Mesenchymal stem cell (in vitro differentiated cells and primary cell): ENCODE results near the gene KCTD21.

Experiments
- DNase-seq: peaks from one replicate; pipeline ENCODE4 v3.0.0-alpha.2; 2013
- H2AFZ ChIP-seq: one replicate; pipeline ENCODE4 v1.6.1; 2013; ENCODE audit warnings: low read depth, mild to moderate bottlenecking, control low read depth, inconsistent platforms, low read length, moderate library complexity
- H2AK5ac ChIP-seq: 2 replicates; pipeline ENCODE4 v1.6.1; 2013; ENCODE audit warnings: low read length, moderate library complexity, mild to moderate bottlenecking, inconsistent platforms; ENCODE audit not compliant: severe bottlenecking
- H2BK120ac ChIP-seq: one replicate; pipeline ENCODE4 v1.6.1; 2013; ENCODE audit warnings: low read depth, mild to moderate bottlenecking, inconsistent platforms, low read length, moderate library complexity
- H2BK12ac ChIP-seq, 2 experiments: one replicate each; pipeline ENCODE4 v1.6.1; 2013; ENCODE audit warnings: inconsistent platforms in 2 of 2, low read length in 2 of 2, mild to moderate bottlenecking in 2 of 2, moderate library complexity in 2 of 2, control low read depth in 1 of 2
- H2BK15ac ChIP-seq: one replicate; pipeline ENCODE4 v1.6.1; 2013; ENCODE audit warnings: mild to moderate bottlenecking, low read depth, inconsistent platforms; ENCODE audit not compliant: poor library complexity, severe bottlenecking
- H2BK5ac ChIP-seq: 2 replicates; pipeline ENCODE4 v1.6.1; 2013; ENCODE audit warnings: low read depth, mild to moderate bottlenecking, low read length, control low read depth, inconsistent platforms; ENCODE audit not compliant: poor library complexity, severe bottlenecking
- H3K14ac ChIP-seq, 2 experiments: one replicate each; pipeline ENCODE4 v1.6.1; 2013; ENCODE audit warnings: inconsistent platforms in 2 of 2, low read length in 2 of 2, control low read depth in 1 of 2, mild to moderate bottlenecking in 1 of 2, moderate library complexity in 1 of 2
- H3K18ac ChIP-seq, 2 experiments: one replicate each; pipeline ENCODE4 v1.6.1; 2013; ENCODE audit warnings: inconsistent platforms in 2 of 2, low read length in 2 of 2, control low read depth in 1 of 2, low read depth in 1 of 2, mild to moderate bottlenecking in 1 of 2
- H3K23ac ChIP-seq, 2 experiments: one replicate each; pipeline ENCODE4 v1.6.1; 2013; ENCODE audit warnings: inconsistent platforms in 2 of 2, low read length in 2 of 2, mild to moderate bottlenecking in 2 of 2, moderate library complexity in 2 of 2, control low read depth in 1 of 2
- H3K27ac ChIP-seq: 2 replicates; pipeline ENCODE4 v1.5.1; 2013; ENCODE audit warnings: mild to moderate bottlenecking, moderate library complexity, low read length, control low read depth, inconsistent platforms; ENCODE audit not compliant: poor library complexity, severe bottlenecking
- H3K27me3 ChIP-seq, 2 experiments: 2 replicates each; pipeline versions ENCODE4 v1.6.1 to v1.7.0; 2013; ENCODE audit warnings: low read length in 2 of 2, mild to moderate bottlenecking in 2 of 2, moderate library complexity in 2 of 2, control low read depth in 1 of 2, inconsistent platforms in 1 of 2; ENCODE audit not compliant: control insufficient read depth in 1 of 2, insufficient read depth in 1 of 2
- H3K36me3 ChIP-seq, 2 experiments: 2 replicates each; pipeline versions ENCODE4 v1.6.1 to v1.7.0; 2013; ENCODE audit warnings: low read length in 2 of 2, control low read depth in 1 of 2, inconsistent platforms in 1 of 2, low read depth in 1 of 2, mild to moderate bottlenecking in 1 of 2; ENCODE audit not compliant: insufficient read depth in 2 of 2, control insufficient read depth in 1 of 2
- H3K4ac ChIP-seq, 2 experiments: one replicate each; pipeline ENCODE4 v1.6.1; 2013; ENCODE audit warnings: inconsistent platforms in 2 of 2, low read length in 2 of 2, mild to moderate bottlenecking in 2 of 2, moderate library complexity in 2 of 2, control low read depth in 1 of 2, low read depth in 1 of 2
- H3K4me1 ChIP-seq: 2 replicates; pipeline ENCODE4 v1.6.1; 2013; ENCODE audit warnings: low read depth, low read length, control low read depth; ENCODE audit not compliant: control insufficient read depth, insufficient read depth
- H3K4me2 ChIP-seq: 2 replicates; pipeline ENCODE4 v1.6.1; 2013; ENCODE audit warnings: low read length, mild to moderate bottlenecking, inconsistent platforms; ENCODE audit not compliant: poor library complexity, severe bottlenecking
- H3K4me3 ChIP-seq, 2 experiments: 2 replicates each; pipeline versions ENCODE4 v1.5.1 to v1.7.0; 2013; ENCODE audit warnings: low read length in 2 of 2, mild to moderate bottlenecking in 2 of 2, control low read depth in 1 of 2, low read depth in 1 of 2; ENCODE audit not compliant: insufficient read depth in 1 of 2
- H3K79me1 ChIP-seq: replicated peaks from 2 replicates; pipeline ENCODE4 v1.6.1; 2013; ENCODE audit warnings: mild to moderate bottlenecking, control low read depth, low read length, inconsistent platforms; ENCODE audit not compliant: poor library complexity, severe bottlenecking
- H3K9ac ChIP-seq: 2 replicates; pipeline ENCODE4 v1.7.0; 2013; ENCODE audit warnings: mild to moderate bottlenecking, low read length, moderate library complexity
- H3K9me3 ChIP-seq: 2 replicates; pipeline ENCODE4 v1.7.0; 2013; ENCODE audit warnings: mild to moderate bottlenecking, low read length; ENCODE audit not compliant: control insufficient read depth
- H4K8ac ChIP-seq: one replicate; pipeline ENCODE4 v1.6.1; 2013; ENCODE audit warnings: inconsistent platforms, mild to moderate bottlenecking, low read length, moderate library complexity
- H4K91ac ChIP-seq: one replicate; pipeline ENCODE4 v1.6.1; 2013; ENCODE audit warnings: mild to moderate bottlenecking, low read length, inconsistent platforms
- WGBS: methylation state at CpG from one replicate; pipeline ENCODE4 v1.1.7; 2013; ENCODE audit warnings: mixed read lengths; 5-methylcytosine and 5-hydroxymethylcytosine counted together

The KCTD21 gene

DNA sequence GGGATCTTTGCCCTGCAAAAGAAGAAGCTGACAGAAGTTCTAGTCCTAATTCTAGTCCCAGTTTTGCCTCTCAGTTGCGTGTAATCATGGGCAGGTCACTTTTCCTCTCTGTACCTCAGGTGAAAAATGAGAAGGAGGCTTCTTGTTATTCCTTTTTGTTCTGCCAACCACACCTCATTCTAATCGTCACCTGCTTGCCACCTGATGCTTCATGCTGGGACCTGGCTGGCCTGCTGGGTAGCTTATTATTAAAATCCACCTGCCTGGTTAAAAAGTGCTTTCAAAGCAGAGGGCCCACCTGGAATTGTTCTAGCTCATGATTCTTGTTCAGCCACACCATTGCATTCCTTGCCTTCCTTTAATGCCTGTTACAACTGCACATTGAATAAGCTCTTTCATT, 40.6 kb downstream of the KCTD21 start:
- Histone ChIP-seq H2BK120ac (no peak overlapping the region), H2AK5ac (no peak overlapping the region), H3K14ac (no peak overlapping the region), H3K9me3 (no peaks in the 10 kb centered on the region), H3K4me3 (no peak overlapping the region), H3K23ac (no peak overlapping the region), H3K4me2 (no peak overlapping the region), H3K4me1 (no peaks in the 10 kb centered on the region), H4K8ac (no peak overlapping the region), H2BK5ac (no peak overlapping the region), H3K9ac (no peak overlapping the region), H3K79me1 (no peaks in the 10 kb centered on the region), H4K91ac (no peak overlapping the region), H3K18ac (no peak overlapping the region), H2BK15ac (no peak overlapping the region), H3K27ac (no peak overlapping the region), H3K4ac (no peak overlapping the region), H3K36me3 (peaks cover 0 to 8% of the 10 kb centered on the region in 2 experiments), H2BK12ac (no peak overlapping the region), H3K27me3 (no peaks in the 10 kb centered on the region), H2AFZ (no peak overlapping the region)
- no peak for DNase-seq
- 78% methylated on average over 2 of the region's 2 CpGs for WGBS

DNA sequence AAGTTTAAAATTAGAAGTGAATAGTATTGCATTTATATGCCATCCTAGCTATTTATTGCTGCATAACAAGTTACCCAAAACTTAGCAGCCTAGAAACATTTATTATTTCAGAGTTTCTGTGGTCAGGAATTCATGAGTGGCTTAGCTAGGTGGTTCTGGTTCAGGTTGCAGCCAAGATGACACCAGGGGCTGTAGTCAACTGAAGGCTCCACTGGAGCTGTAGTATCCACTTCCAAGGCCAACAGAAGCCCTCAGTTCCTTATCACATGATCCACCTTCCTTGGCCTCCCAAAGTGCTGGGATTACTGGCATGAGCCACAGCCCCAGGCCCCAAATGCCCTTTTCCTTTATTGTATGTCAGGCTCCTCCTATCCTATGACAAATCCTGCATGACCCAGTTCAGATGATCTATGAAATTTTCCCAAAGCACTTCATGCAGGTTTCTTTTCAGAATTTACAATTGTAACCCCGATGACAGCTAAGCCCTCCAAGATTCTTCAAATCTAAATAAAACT, 42.9 kb downstream of the KCTD21 start:
- Histone ChIP-seq H3K4ac (no peak overlapping the region), H2BK5ac (no peak overlapping the region), H3K27ac (no peak overlapping the region), H2AFZ (no peak overlapping the region), H2BK15ac (no peak overlapping the region), H3K36me3 (peaks cover 0 to 4% of the 10 kb centered on the region in 2 experiments), H3K79me1 (peaks cover 3% of the 10 kb centered on the region), H3K9me3 (no peaks in the 10 kb centered on the region), H2AK5ac (no peak overlapping the region), H3K4me1 (no peaks in the 10 kb centered on the region), H4K91ac (no peak overlapping the region), H3K18ac (no peak overlapping the region), H2BK120ac (no peak overlapping the region), H3K4me2 (no peak overlapping the region), H2BK12ac (no peak overlapping the region), H3K23ac (no peak overlapping the region), H4K8ac (no peak overlapping the region), H3K4me3 (no peak overlapping the region), H3K9ac (no peak overlapping the region), H3K27me3 (no peaks in the 10 kb centered on the region), H3K14ac (no peak overlapping the region)
- DNase-seq, result no peak
- 93% methylated on average over 1 of the region's 1 CpG for WGBS

DNA sequence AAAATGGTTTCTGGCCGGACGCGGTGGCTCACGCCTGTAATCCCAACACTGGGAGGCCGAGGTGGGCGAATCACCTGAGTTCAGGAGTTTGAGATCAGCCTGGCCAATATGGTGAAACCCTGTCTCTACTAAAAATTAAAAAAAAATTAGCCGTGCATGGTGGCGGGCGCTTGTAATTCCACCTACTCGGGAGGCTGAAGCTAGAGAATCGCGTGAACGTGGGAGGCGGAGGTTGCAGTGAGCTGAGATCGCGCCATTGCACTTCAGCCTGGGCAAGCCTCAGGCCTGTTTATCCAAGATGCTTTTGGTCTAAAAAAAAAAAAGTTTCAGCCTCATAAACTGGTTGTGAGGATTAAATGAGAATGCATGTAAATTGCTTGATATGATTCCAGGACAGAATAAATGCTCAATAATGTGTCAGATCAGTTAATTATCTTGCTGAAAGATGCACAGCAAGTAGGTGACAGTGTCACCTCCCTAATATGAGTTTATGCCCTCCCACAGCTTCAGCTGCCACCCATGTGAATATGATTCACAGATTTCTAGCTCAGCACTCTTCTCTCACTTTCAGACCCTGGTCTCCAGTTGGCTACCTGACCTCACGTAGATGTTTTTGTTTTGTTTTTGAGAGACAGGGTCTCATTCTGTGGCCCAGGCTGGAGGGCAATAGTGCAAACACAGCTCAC, 47.9 kb downstream of the KCTD21 start:
- H3K23ac ChIP-seq, result no peak overlapping the region
- peaks cover 0 to 12% of the 10 kb centered on the region in 2 experiments for H3K36me3 ChIP-seq
- H2BK12ac ChIP-seq, result no peak overlapping the region
- H3K9ac ChIP-seq, result peak overlapping the region; percentile 95
- H3K4me3 ChIP-seq, result peak overlapping the region in 1 of 2 experiments; percentile 91
- no peaks in the 10 kb centered on the region for H3K27me3 ChIP-seq
- H4K8ac ChIP-seq, result no peak overlapping the region
- no peak overlapping the region for H3K4me2 ChIP-seq
- H2BK15ac ChIP-seq, result no peak overlapping the region
- no peak overlapping the region for H3K14ac ChIP-seq
- H3K79me1 ChIP-seq, result peaks cover 10% of the 10 kb centered on the region
- H3K9me3 ChIP-seq, result no peaks in the 10 kb centered on the region
- WGBS, result 88% methylated on average over 17 of the region's 17 CpGs
- DNase-seq, result no peak
- no peak overlapping the region for H2BK5ac ChIP-seq
- no peak overlapping the region for H2BK120ac ChIP-seq
- H3K4me1 ChIP-seq, result peaks cover 2% of the 10 kb centered on the region
- H2AK5ac ChIP-seq, result no peak overlapping the region
- H2AFZ ChIP-seq, result no peak overlapping the region
- no peak overlapping the region for H3K4ac ChIP-seq
- no peak overlapping the region for H3K27ac ChIP-seq
- no peak overlapping the region for H3K18ac ChIP-seq
- H4K91ac ChIP-seq, result no peak overlapping the region

DNA sequence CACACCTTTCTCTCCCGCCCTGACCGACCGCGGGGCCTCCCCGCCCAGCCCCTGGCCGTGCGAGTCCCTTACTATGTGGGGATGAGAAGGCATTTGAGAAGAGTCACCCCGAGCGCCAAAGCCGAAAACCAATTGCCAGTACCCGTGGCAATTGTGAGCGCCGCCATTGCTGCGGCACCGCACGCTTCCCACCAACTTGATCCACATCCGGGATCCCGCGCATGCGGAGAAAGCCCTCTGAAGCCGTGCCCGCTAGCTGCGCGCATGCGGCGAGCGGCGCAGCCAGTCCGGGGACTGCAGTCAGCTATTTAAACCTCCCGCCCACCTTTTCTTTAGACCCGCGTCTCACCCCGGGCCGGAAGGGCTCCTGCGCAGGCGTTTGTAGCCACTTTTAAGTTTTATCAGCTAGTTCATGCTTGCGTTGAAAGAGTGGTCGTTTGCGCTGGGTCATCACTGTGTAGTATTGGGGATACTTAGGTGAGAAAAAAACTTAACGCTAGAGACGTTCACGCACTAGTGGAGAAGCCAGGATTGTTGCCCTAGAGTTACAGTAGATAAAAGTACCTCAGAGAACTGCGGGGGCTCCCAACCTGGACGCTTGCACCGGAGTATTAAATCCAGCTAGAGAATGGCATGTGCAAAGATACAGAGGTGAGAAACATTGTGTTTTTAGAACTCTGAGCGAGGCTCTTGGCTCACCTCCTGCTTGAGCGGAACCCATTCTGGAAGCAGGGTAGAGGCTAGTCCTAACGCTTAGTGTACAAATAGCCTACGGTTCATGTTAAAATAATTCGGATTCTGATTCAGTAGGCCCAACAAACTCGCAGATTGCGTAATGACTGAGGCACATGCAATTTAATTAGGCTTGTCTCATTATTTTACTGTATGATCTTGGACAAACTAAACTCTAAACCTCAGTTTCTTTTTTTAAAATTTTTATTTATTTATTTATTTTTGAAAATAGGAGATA, 48.7 kb downstream of the KCTD21 start, which contains the start of gene ALG8:
Gene ALG8 (minus strand): TSS at position 205 of the 970 bp plus-strand sequence. CDS start 38 bp downstream, at position 167.
- peak within 1 kb of the TSS; percentile 42 for H2BK120ac ChIP-seq
- no peak within 1 kb of the TSS for H2BK5ac ChIP-seq
- H2BK12ac ChIP-seq, result peak within 1 kb of the TSS in 1 of 2 experiments; percentile 16
- DNase-seq, result peak; percentile 95
- H4K91ac ChIP-seq, result peak within 1 kb of the TSS; percentile 80
- peak within 1 kb of the TSS; percentile 72 for H2AFZ ChIP-seq
- peaks cover 0 to 18% of the 10 kb centered on the region in 2 experiments for H3K36me3 ChIP-seq
- H3K9ac ChIP-seq, result peak within 1 kb of the TSS; percentile 95
- H3K79me1 ChIP-seq, result peaks cover 10% of the 10 kb centered on the region
- H3K4ac ChIP-seq, result peak within 1 kb of the TSS; percentile 41 to 68
- no peak within 1 kb of the TSS for H3K23ac ChIP-seq
- peak within 1 kb of the TSS; percentile 15 for H2AK5ac ChIP-seq
- WGBS, result 7% methylated on average over 49 of the region's 52 CpGs
- H3K18ac ChIP-seq, result peak within 1 kb of the TSS; percentile 64 to 96
- H4K8ac ChIP-seq, result peak within 1 kb of the TSS; percentile 93
- H2BK15ac ChIP-seq, result no peak within 1 kb of the TSS
- H3K4me2 ChIP-seq, result peak within 1 kb of the TSS; percentile 84
- no peaks in the 10 kb centered on the region for H3K9me3 ChIP-seq
- peak within 1 kb of the TSS; percentile 73 for H3K27ac ChIP-seq
- peak within 1 kb of the TSS in 1 of 2 experiments; percentile 49 for H3K14ac ChIP-seq
- peak within 1 kb of the TSS; percentile 82 to 91 for H3K4me3 ChIP-seq
- H3K27me3 ChIP-seq, result no peaks in the 10 kb centered on the region
- peaks cover 2% of the 10 kb centered on the region for H3K4me1 ChIP-seq
